Gastroesophageal sphincter (tissue), 4 donors: ENCODE data around the gene TCAIM. TPM values are rescaled to one million over a fixed set of nuclear protein-coding genes. Genes with fewer than 3 reads are reported as not detected.

Source experiments
- ATAC-seq: fragments of 150-250 bp; one replicate; pipeline ENCODE4 v1.9.1; 2016; ENCODE audit warnings: mild to moderate bottlenecking, moderate library complexity
- H3K27ac ChIP-seq, 4 donors: fragments of 200-600 bp; sonication (generic) in 3 of 4; 1 replicate in 3 of 4; 2 replicates in 1 of 4; pipeline ENCODE4 v1.5.1; 2016 to 2019
- H3K27me3 ChIP-seq: fragments of 200-600 bp; sonication (generic); one replicate; pipeline ENCODE4 v1.5.1; 2019
- H3K36me3 ChIP-seq, 2 donors: fragments of 200-600 bp; sonication (generic); one replicate each; pipeline ENCODE4 v1.5.1; 2019; ENCODE audit warnings: control low read depth in 1 of 2
- H3K4me1 ChIP-seq, 3 donors: fragments of 200-600 bp; sonication (generic); 1 replicate in 2 of 3; 2 replicates in 1 of 3; pipeline ENCODE4 v1.5.1; 2016 to 2019; ENCODE audit warnings: control low read depth in 2 of 3
- H3K4me3 ChIP-seq, 2 donors: fragments of 200-600 bp; sonication (generic); one replicate each; pipeline ENCODE4 v1.5.1; 2019; ENCODE audit warnings: mild to moderate bottlenecking in 1 of 2, moderate library complexity in 1 of 2
- H3K9me3 ChIP-seq, 3 donors: fragments of 200-600 bp; sonication (generic); one replicate each; pipeline ENCODE4 v1.5.1; 2017 to 2019; ENCODE audit warnings: control low read depth in 2 of 3
- EP300 ChIP-seq: sonication (generic); formaldehyde crosslinking; IDR thresholded peaks from one replicate; pipeline ENCODE4 v1.6.1; 2017; ENCODE audit warnings: antibody characterized with exemption, mild to moderate bottlenecking
- POLR2A ChIP-seq, 2 donors: fragments of 450-650 bp; IDR thresholded peaks; one replicate each; pipeline ENCODE4 v1.6.1; 2017; ENCODE audit warnings: antibody characterized with exemption in 2 of 2, mild to moderate bottlenecking in 2 of 2, moderate library complexity in 1 of 2
- POLR2AphosphoS5 ChIP-seq: sonication (generic); formaldehyde crosslinking; IDR thresholded peaks from one replicate; pipeline ENCODE4 v1.6.1; 2017; ENCODE audit warnings: antibody characterized with exemption
- WGBS, 2 donors: methylation state at CpG; one replicate each; pipeline ENCODE4 v1.1.5; 2018; ENCODE audit warnings: low coverage in 1 of 2; 5-methylcytosine and 5-hydroxymethylcytosine counted together
- total RNA-seq, 4 donors: library from RNA; depleted of rRNA; stranded (reverse); fragments of >200 nt; gene quantifications; one replicate each; pipeline ENCODE4 v1.1.0, GENCODE V29; 2016
- TF ChIP-seq, protein P1 (sequence below), 4 experiments: fragments of 200-600 bp in 2 of 4; fragments of 450-650 bp in 2 of 4; sonication (generic) in 1 of 4; IDR thresholded peaks; one replicate each; pipeline ENCODE4 v1.5.1; 2017 to 2019; ENCODE audit warnings: antibody characterized with exemption in 4 of 4, mild to moderate bottlenecking in 2 of 4, moderate library complexity in 2 of 4

TCAIM gene
- total RNA-seq, 4 donors from 2014 or later: 25.8 to 56.2 (median 45.9) TPM

DNA sequence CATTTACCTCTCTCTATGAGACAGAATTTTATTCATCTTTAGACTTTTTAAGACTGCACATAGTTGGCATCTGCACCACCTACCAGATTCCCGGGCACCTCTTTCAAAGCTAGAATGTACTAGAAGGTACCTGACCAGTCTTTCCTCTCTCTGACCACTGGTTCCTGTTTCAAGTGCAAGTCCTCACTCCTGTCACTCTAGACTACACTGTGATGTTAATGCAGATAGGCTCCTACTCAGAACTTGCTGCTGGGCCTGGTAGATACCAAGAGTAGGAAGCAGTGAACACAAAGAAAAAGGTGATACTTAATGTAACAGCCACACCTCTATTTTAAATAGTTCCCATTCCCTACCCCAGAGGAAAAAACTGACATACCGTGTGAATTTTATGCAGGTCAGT, 8.1 kb upstream of the TCAIM start:
- H3K36me3 ChIP-seq: no peaks in the 10 kb centered on the region
- H3K9me3 ChIP-seq: no peaks in the 10 kb centered on the region
- ATAC-seq: no peak
- TF ChIP-seq, protein P1, sequence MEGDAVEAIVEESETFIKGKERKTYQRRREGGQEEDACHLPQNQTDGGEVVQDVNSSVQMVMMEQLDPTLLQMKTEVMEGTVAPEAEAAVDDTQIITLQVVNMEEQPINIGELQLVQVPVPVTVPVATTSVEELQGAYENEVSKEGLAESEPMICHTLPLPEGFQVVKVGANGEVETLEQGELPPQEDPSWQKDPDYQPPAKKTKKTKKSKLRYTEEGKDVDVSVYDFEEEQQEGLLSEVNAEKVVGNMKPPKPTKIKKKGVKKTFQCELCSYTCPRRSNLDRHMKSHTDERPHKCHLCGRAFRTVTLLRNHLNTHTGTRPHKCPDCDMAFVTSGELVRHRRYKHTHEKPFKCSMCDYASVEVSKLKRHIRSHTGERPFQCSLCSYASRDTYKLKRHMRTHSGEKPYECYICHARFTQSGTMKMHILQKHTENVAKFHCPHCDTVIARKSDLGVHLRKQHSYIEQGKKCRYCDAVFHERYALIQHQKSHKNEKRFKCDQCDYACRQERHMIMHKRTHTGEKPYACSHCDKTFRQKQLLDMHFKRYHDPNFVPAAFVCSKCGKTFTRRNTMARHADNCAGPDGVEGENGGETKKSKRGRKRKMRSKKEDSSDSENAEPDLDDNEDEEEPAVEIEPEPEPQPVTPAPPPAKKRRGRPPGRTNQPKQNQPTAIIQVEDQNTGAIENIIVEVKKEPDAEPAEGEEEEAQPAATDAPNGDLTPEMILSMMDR (IDR thresholded peaks at IDR 0.05): no peak
- TF ChIP-seq POLR2A (IDR thresholded peaks at IDR 0.05): no peak
- 78 to 83% methylated on average over 1 to 2 of the region's 2 CpGs for WGBS, 2 donors
- no peaks in the 10 kb centered on the region for H3K4me1 ChIP-seq
- H3K27ac ChIP-seq: no peak overlapping the region
- peaks cover 4% of the 10 kb centered on the region for H3K27me3 ChIP-seq
- no peak overlapping the region for H3K4me3 ChIP-seq

DNA sequence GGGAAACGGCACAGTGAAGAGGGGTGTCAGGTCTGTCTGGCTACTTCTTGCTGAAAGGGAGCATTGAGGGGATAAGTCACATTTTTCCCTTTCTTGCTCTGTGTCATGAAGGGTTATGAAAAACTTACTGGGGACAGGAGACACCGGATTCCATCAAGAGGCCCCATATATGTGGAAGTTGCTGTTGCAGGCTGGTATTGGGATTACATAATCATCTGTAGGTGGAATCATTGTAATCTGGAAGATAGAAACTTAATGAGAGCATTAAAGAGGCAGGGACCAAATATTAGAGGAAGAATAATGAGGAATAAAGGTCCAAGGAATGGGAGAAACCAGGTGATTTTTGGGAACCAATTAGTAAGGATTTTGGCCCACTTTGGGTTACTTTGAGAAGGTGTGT, 4.2 kb upstream of the TCAIM start:
- Histone ChIP-seq H3K36me3 (no peaks in the 10 kb centered on the region), H3K27me3 (peaks cover 4% of the 10 kb centered on the region), H3K27ac (no peak overlapping the region), H3K4me1 (peaks cover 0 to 9% (median 3%) of the 10 kb centered on the region in 3 donors), H3K9me3 (no peaks in the 10 kb centered on the region), H3K4me3 (no peak overlapping the region)
- 82 to 100% methylated on average over 1 to 2 of the region's 2 CpGs for whole genome bisulfite sequencing, 2 donors
- TF ChIP-seq, protein P1 (IDR thresholded peaks at IDR 0.05): no peak
- TF ChIP-seq POLR2A (IDR thresholded peaks at IDR 0.05): no peak
- TF ChIP-seq POLR2AphosphoS5: no peak
- no peak for TF ChIP-seq EP300
- ATAC-seq: no peak

DNA sequence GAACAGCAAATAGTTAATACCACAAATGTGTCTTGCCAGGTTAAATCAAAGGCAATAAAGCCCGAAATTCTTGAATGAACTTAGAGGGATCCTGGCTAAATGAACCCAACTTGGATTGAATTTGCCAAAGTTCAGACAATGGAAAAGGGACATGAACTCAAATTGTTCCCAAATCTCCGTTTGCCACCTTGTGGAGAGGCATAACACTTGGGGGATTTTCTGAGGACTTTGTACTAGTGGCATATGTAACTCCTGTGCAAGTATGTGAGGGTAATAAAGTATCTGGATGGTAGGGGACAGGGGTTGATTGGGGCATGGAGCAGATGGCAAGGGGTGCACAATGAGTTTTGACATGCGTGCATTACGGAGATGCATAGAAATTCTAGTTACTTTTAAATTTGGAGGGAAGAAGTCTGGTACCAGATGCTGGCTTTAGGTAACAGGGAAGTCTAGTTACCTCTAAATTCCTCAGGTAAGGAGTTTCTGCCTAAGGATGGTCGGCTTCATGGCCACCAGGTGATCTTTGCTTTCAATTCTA, 1.2 kb upstream of the TCAIM start:
- H3K4me1 ChIP-seq: peaks cover 0 to 39% (median 15%) of the 10 kb centered on the region in 3 donors
- WGBS, 2 donors: 70 to 71% methylated on average over 4 to 5 of the region's 5 CpGs
- TF ChIP-seq POLR2AphosphoS5 (no peak), EP300 (no peak), POLR2A (IDR thresholded peaks at IDR 0.05) (no peak)
- TF ChIP-seq, protein P1 (IDR thresholded peaks at IDR 0.05): no peak
- peak overlapping the region; percentile 44 to 59 for H3K4me3 ChIP-seq
- ATAC-seq: no peak
- peak overlapping the region; percentile 91 to 100 (median 95) for H3K27ac ChIP-seq
- no peaks in the 10 kb centered on the region for H3K9me3 ChIP-seq
- no peaks in the 10 kb centered on the region for H3K27me3 ChIP-seq
- no peaks in the 10 kb centered on the region for H3K36me3 ChIP-seq

DNA sequence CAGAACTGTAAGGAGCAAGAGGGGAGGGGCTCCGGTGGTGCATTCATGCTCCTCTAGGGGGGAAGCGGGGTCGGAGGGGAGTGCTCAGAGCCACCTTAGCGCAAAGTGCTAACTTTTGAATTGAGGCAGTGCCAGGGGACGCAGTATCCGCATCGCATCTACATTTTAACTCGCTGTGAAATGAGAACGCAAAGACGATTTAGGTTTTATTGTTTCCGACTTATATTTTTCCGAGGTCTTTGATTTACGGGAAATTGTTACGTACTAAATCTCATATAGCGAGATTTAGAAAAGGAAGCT, 212 bp downstream of the TCAIM start:
- 0% methylated on average over 10 to 13 of the region's 15 CpGs for WGBS, 2 donors
- no peak for ATAC-seq
- TF ChIP-seq POLR2AphosphoS5: no peak
- TF ChIP-seq, protein P1 (IDR thresholded peaks at IDR 0.05): peak in 1 of 4 experiments; percentile 10
- no peak for TF ChIP-seq POLR2A (IDR thresholded peaks at IDR 0.05)
- no peak for TF ChIP-seq EP300
- no peaks in the 10 kb centered on the region for H3K9me3 ChIP-seq
- peaks cover 0 to 53% (median 15%) of the 10 kb centered on the region in 3 donors for H3K4me1 ChIP-seq
- peak overlapping the region; percentile 44 to 59 for H3K4me3 ChIP-seq
- H3K36me3 ChIP-seq: no peaks in the 10 kb centered on the region
- H3K27me3 ChIP-seq: no peaks in the 10 kb centered on the region
- peak overlapping the region; percentile 91 to 100 (median 95) for H3K27ac ChIP-seq

DNA sequence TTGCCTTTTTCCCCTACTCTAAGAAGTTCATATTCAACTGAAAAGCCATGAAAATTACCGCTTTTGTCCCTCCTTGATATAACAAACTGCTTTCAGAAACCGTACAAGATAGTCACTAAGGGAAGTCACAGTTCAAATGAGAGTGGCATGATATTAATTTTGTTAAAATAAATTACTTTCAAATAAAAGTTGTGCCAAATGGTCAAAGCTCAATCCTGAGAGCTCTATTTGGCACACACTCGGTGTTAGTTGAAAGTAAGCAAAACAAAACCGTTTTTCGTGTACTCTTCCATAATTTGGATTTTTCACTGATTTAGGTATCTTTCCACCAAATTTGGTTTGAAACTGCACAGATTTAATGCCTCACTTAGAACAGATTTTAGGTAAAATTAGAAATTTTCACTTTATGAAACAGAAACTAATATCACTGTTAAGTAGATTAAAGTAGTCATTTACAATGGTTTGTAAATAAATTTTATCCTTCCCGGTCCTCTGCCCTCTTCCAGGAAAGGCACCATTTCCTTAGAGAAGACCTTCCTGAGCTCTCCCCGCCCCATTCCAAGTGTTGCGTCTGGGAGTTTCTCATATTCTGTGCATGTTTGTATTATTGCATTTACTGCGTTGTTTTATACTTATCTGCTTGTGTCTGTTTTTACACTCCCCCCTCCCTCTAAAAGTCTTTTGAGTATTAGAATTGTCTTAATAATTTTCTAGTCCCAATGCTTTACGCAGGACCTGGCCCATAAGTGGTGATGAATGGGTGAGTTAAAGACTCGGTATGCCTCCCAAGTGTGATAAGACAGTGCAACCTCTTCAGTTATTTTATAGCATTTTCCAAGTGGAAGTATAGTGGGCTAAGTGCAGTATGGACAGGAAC, 853 bp downstream of the TCAIM start:
- no peak for TF ChIP-seq POLR2AphosphoS5
- TF ChIP-seq POLR2A (IDR thresholded peaks at IDR 0.05): no peak
- TF ChIP-seq, protein P1 (IDR thresholded peaks at IDR 0.05): no peak
- no peak for TF ChIP-seq EP300
- 20 to 21% methylated on average over 10 to 11 of the region's 11 CpGs for whole genome bisulfite sequencing, 2 donors
- no peaks in the 10 kb centered on the region for H3K36me3 ChIP-seq
- ATAC-seq: no peak
- peak overlapping the region; percentile 44 to 59 for H3K4me3 ChIP-seq
- H3K4me1 ChIP-seq: peaks cover 0 to 53% (median 15%) of the 10 kb centered on the region in 3 donors
- peak overlapping the region; percentile 91 to 100 (median 95) for H3K27ac ChIP-seq
- H3K27me3 ChIP-seq: no peaks in the 10 kb centered on the region
- no peaks in the 10 kb centered on the region for H3K9me3 ChIP-seq
